HL-60 (cell line): ENCODE results near the gene HPCAL1.

Source experiments
- DNase-seq, 2 experiments: peaks; one replicate each; pipeline ENCODE4 v3.0.0-alpha.2; 2010 to 2020; ENCODE audit warnings: low read depth in 1 of 2, low spot score in 1 of 2
- H3K27ac ChIP-seq: fragments of 250-450 bp; sonication (Bioruptor Pico); replicated peaks from 2 replicates; pipeline ENCODE4 v1.5.1; 2020; ENCODE audit warnings: mild to moderate bottlenecking, moderate library complexity
- H3K27me3 ChIP-seq: fragments of 250-450 bp; sonication (Bioruptor Pico); 2 replicates; pipeline ENCODE4 v1.5.1; 2021; ENCODE audit warnings: mild to moderate bottlenecking, moderate library complexity; ENCODE audit not compliant: insufficient read depth, poor library complexity, severe bottlenecking
- H3K4me3 ChIP-seq: replicated peaks from 2 replicates; pipeline ENCODE4 v1.5.1; 2011; ENCODE audit warnings: mild to moderate bottlenecking, control low read depth, low read length; ENCODE audit not compliant: insufficient read depth
- GABPA ChIP-seq: IDR thresholded peaks from 2 replicates; pipeline ENCODE4 v1.6.1; 2012; ENCODE audit warnings: low read depth
- POLR2AphosphoS5 ChIP-seq: IDR thresholded peaks from 2 replicates; pipeline ENCODE4 v1.6.1; 2012; ENCODE audit warnings: low read depth
- SPI1 ChIP-seq: IDR thresholded peaks from 2 replicates; pipeline ENCODE4 v1.6.1; 2012; ENCODE audit warnings: low read depth, mild to moderate bottlenecking, borderline replicate concordance
- TF ChIP-seq, protein P1 (sequence below): IDR thresholded peaks from one replicate; pipeline ENCODE4 v1.5.1; 2011; ENCODE audit warnings: low read length, control low read depth, inconsistent platforms; ENCODE audit not compliant: insufficient read depth
- TF ChIP-seq, protein P2 (sequence below): IDR thresholded peaks from 2 replicates; pipeline ENCODE4 v1.6.1; 2012; ENCODE audit warnings: low read depth; ENCODE audit not compliant: insufficient replicate concordance

HPCAL1 gene

GRCh38 chr2:10397878-10398277 is 95.2 kb downstream of the HPCAL1 start:
- H3K27ac ChIP-seq = peak overlapping the region; percentile 66

GRCh38 chr2:10398496-10398895 is 95.8 kb downstream of the HPCAL1 start:
- peak; percentile 67; the same call in 1 of the 2 replicates for TF ChIP-seq SPI1
- TF ChIP-seq, protein P1, sequence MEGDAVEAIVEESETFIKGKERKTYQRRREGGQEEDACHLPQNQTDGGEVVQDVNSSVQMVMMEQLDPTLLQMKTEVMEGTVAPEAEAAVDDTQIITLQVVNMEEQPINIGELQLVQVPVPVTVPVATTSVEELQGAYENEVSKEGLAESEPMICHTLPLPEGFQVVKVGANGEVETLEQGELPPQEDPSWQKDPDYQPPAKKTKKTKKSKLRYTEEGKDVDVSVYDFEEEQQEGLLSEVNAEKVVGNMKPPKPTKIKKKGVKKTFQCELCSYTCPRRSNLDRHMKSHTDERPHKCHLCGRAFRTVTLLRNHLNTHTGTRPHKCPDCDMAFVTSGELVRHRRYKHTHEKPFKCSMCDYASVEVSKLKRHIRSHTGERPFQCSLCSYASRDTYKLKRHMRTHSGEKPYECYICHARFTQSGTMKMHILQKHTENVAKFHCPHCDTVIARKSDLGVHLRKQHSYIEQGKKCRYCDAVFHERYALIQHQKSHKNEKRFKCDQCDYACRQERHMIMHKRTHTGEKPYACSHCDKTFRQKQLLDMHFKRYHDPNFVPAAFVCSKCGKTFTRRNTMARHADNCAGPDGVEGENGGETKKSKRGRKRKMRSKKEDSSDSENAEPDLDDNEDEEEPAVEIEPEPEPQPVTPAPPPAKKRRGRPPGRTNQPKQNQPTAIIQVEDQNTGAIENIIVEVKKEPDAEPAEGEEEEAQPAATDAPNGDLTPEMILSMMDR = no peak
- TF ChIP-seq POLR2AphosphoS5 = peak; percentile 62
- H3K27me3 ChIP-seq = no peaks in the 10 kb centered on the region
- H3K4me3 ChIP-seq = no peak overlapping the region
- H3K27ac ChIP-seq = peak overlapping the region; percentile 66
- peak; percentile 84 to 86 for DNase-seq

More at GRCh38 chr2:10397878-10398277, 95.2 kb downstream of the HPCAL1 start:
- H3K4me3 ChIP-seq = no peak overlapping the region
- TF ChIP-seq, protein P2, sequence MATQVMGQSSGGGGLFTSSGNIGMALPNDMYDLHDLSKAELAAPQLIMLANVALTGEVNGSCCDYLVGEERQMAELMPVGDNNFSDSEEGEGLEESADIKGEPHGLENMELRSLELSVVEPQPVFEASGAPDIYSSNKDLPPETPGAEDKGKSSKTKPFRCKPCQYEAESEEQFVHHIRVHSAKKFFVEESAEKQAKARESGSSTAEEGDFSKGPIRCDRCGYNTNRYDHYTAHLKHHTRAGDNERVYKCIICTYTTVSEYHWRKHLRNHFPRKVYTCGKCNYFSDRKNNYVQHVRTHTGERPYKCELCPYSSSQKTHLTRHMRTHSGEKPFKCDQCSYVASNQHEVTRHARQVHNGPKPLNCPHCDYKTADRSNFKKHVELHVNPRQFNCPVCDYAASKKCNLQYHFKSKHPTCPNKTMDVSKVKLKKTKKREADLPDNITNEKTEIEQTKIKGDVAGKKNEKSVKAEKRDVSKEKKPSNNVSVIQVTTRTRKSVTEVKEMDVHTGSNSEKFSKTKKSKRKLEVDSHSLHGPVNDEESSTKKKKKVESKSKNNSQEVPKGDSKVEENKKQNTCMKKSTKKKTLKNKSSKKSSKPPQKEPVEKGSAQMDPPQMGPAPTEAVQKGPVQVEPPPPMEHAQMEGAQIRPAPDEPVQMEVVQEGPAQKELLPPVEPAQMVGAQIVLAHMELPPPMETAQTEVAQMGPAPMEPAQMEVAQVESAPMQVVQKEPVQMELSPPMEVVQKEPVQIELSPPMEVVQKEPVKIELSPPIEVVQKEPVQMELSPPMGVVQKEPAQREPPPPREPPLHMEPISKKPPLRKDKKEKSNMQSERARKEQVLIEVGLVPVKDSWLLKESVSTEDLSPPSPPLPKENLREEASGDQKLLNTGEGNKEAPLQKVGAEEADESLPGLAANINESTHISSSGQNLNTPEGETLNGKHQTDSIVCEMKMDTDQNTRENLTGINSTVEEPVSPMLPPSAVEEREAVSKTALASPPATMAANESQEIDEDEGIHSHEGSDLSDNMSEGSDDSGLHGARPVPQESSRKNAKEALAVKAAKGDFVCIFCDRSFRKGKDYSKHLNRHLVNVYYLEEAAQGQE = no peak
- TF ChIP-seq SPI1 = no peak
- TF ChIP-seq, protein P1 = no peak
- TF ChIP-seq GABPA = no peak
- no peak for TF ChIP-seq POLR2AphosphoS5
- DNase-seq = no peak
- H3K27me3 ChIP-seq = no peaks in the 10 kb centered on the region

DNA sequence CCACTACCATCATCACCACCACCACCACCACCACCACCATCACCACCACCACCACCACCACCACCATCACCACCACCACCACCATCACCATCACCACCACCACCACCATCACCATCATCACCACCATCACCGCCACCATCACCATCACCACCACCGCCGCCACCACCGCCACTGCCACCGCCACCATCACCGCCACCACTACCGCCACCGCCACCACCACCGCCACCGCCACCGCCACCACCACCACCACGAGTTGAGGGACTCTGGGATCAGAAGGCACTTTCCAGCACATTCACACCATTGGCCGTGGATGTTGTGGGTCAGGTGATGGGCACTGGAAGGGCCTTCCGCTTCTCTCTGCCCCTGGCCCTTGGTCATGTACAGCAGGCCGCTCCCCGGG is 96.7 kb downstream of the HPCAL1 start:
- Histone ChIP-seq H3K4me3 (no peak overlapping the region), H3K27ac (no peak overlapping the region), H3K27me3 (no peaks in the 10 kb centered on the region)
- TF ChIP-seq, protein P2 = no peak
- TF ChIP-seq, protein P1 = no peak
- TF ChIP-seq GABPA (no peak), POLR2AphosphoS5 (no peak), SPI1 (no peak)
- no peak for DNase-seq

- DNase-seq = no peak
- 0 out of 2 replicates have a peak overlapping the region, but pooled peaks have one; percentile 14 for H3K27ac ChIP-seq
- TF ChIP-seq GABPA = no peak
- no peak for TF ChIP-seq SPI1
- TF ChIP-seq POLR2AphosphoS5 = no peak
- TF ChIP-seq, protein P2 = no peak
- TF ChIP-seq, protein P1 = no peak
- no peaks in the 10 kb centered on the region for H3K27me3 ChIP-seq
- H3K4me3 ChIP-seq = no peak overlapping the region
Observed at GRCh38 chr2:10400002-10400401, 97.3 kb downstream of the HPCAL1 start.
